Measurements from ENCODE around the gene NEURL4.

GRCh38 chr17:7370853-7371252, 41.7 kb upstream of the NEURL4 start:
- no peak for TF ChIP-seq ZFP3 (CRISPR knock-in tag; IDR thresholded peaks at IDR 0.05)
- TF ChIP-seq PPARA (CRISPR knock-in tag; IDR thresholded peaks at IDR 0.05; ENCODE audit: borderline replicate concordance), result no peak
- no peak for TF ChIP-seq TSHZ2 (CRISPR knock-in tag; IDR thresholded peaks at IDR 0.05)
- TF ChIP-seq PATZ1 (CRISPR knock-in tag; IDR thresholded peaks at IDR 0.05; ENCODE audit: borderline replicate concordance), result no peak
- TF ChIP-seq ZNF565 (CRISPR knock-in tag; conservative IDR thresholded peaks at IDR 0.05; ENCODE audit: low read depth), result no peak
- no peak for TF ChIP-seq CSDC2 (CRISPR knock-in tag; IDR thresholded peaks at IDR 0.05)
- no peak for TF ChIP-seq CSRNP3 (CRISPR knock-in tag; IDR thresholded peaks at IDR 0.05)
- no peak for TF ChIP-seq ARNTL (CRISPR knock-in tag; IDR thresholded peaks at IDR 0.05; ENCODE audit: borderline replicate concordance, low read depth)
- TF ChIP-seq GLIS3 (CRISPR knock-in tag; IDR thresholded peaks at IDR 0.05), result no peak
- no peak for TF ChIP-seq TOX (CRISPR knock-in tag; IDR thresholded peaks at IDR 0.05; ENCODE audit: borderline replicate concordance)
- no peak for TF ChIP-seq POU6F1 (CRISPR knock-in tag; IDR thresholded peaks at IDR 0.05; ENCODE audit: borderline replicate concordance, low read depth)
- no peak for TF ChIP-seq CREB5 (CRISPR knock-in tag; IDR thresholded peaks at IDR 0.05; ENCODE audit: low read depth)
